GM18499 (cell line): Measurements from ENCODE around the gene HS3ST2.
"Not testable (repeated sequence)": the region's sequence is repeated elsewhere in the genome, so short reads cannot be mapped to it uniquely, and the experiment has no call there.

ENCODE experiments used
- ATAC-seq: cut with Tn5 transposase; IDR thresholded peaks from one replicate; pipeline ENCODE4 v1.9.1; 2021; ENCODE audit warnings: moderate number of reproducible peaks; ENCODE audit not compliant: insufficient read depth, unreplicated experiment

The HS3ST2 gene

GRCh38 chr16:22810226-22810625 is 3.7 kb upstream of the HS3ST2 start:
- ATAC-seq = no peak

- no peak for ATAC-seq
Observed at GRCh38 chr16:22813223-22813947, 577 bp upstream of the HS3ST2 start.

- no peak for ATAC-seq
Observed at GRCh38 chr16:22814711-22815105, 746 bp downstream of the HS3ST2 start.

GRCh38 chr16:22815863-22816262 is 1.9 kb downstream of the HS3ST2 start:
- ATAC-seq = no peak

GRCh38 chr16:22816475-22816874 is 2.5 kb downstream of the HS3ST2 start:
- ATAC-seq = no peak

GRCh38 chr16:22818736-22819135 is 4.8 kb downstream of the HS3ST2 start:
- ATAC-seq = not testable (repeated sequence)

- ATAC-seq = no peak
Observed at GRCh38 chr16:22838681-22839080, 24.7 kb downstream of the HS3ST2 start.

- not testable (repeated sequence) for ATAC-seq
Observed at GRCh38 chr16:22842031-22842430, 28.1 kb downstream of the HS3ST2 start.

GRCh38 chr16:22843122-22843521 is 29.2 kb downstream of the HS3ST2 start:
- no peak for ATAC-seq

- no peak for ATAC-seq
Observed at GRCh38 chr16:22843856-22844255, 29.9 kb downstream of the HS3ST2 start.

GRCh38 chr16:22844416-22844815 is 30.5 kb downstream of the HS3ST2 start:
- no peak for ATAC-seq

GRCh38 chr16:22847100-22847499 is 33.1 kb downstream of the HS3ST2 start:
- no peak for ATAC-seq

GRCh38 chr16:22847690-22848089 is 33.7 kb downstream of the HS3ST2 start:
- ATAC-seq = no peak

GRCh38 chr16:22848451-22848850 is 34.5 kb downstream of the HS3ST2 start:
- ATAC-seq = no peak

- ATAC-seq = no peak
Observed at GRCh38 chr16:22849517-22849916, 35.6 kb downstream of the HS3ST2 start.

- no peak for ATAC-seq
Observed at GRCh38 chr16:22855231-22855630, 41.3 kb downstream of the HS3ST2 start.

GRCh38 chr16:22857296-22858025 is 43.5 kb downstream of the HS3ST2 start:
- no peak for ATAC-seq

- no peak for ATAC-seq
Observed at GRCh38 chr16:22859925-22860324, 46.0 kb downstream of the HS3ST2 start.

- ATAC-seq = no peak
Observed at GRCh38 chr16:22861580-22861979, 47.6 kb downstream of the HS3ST2 start.

GRCh38 chr16:22862046-22862445 is 48.1 kb downstream of the HS3ST2 start:
- no peak for ATAC-seq

GRCh38 chr16:22864375-22864774 is 50.4 kb downstream of the HS3ST2 start:
- no peak for ATAC-seq
